K562 (cell line): ENCODE data around the gene TTC39B. TPM values are rescaled to one million over a fixed set of nuclear protein-coding genes. Genes with fewer than 3 reads are reported as not detected.
A peak's percentile ranks its signal among the peaks of the same experiment; 100 is the strongest.

ENCODE experiments used
- CHD1 ChIP-seq: fragments of 200-600 bp; sonication (generic); IDR thresholded peaks from one replicate; pipeline ENCODE4 v1.6.1; 2012; ENCODE audit warnings: mild to moderate bottlenecking, moderate library complexity, low read length, inconsistent platforms
- HMG20B ChIP-seq: fragments of 250-450 bp; sonication (Bioruptor Pico); IDR thresholded peaks from 2 replicates; pipeline ENCODE4 v1.5.0; 2021; ENCODE audit warnings: mild to moderate bottlenecking
- HSF4 ChIP-seq: fragments of 250-450 bp; sonication (Bioruptor Pico); IDR thresholded peaks from 2 replicates; pipeline ENCODE4 v2.1.2; 2022; ENCODE audit warnings: mild to moderate bottlenecking, moderate library complexity, borderline replicate concordance
- TAF1 ChIP-seq: IDR thresholded peaks from 2 replicates; pipeline ENCODE4 v1.6.1; 2011; ENCODE audit warnings: mild to moderate bottlenecking, low read length, moderate library complexity; ENCODE audit not compliant: insufficient read depth, control insufficient read depth, severe bottlenecking; ENCODE audit errors: extremely low read depth
- TCFL5 ChIP-seq: fragments of 250-450 bp; sonication (Bioruptor Pico); conservative IDR thresholded peaks from 2 replicates; pipeline ENCODE4 v1.6.1; 2021; ENCODE audit warnings: mild to moderate bottlenecking, moderate library complexity, matching md5 sums
- ZNF830 ChIP-seq: fragments of 250-450 bp; sonication (Bioruptor Pico); IDR thresholded peaks from 2 replicates; pipeline ENCODE4 v1.5.0; 2021; ENCODE audit warnings: mild to moderate bottlenecking
- polyA plus RNA-seq, 8 experiments: library from polyadenylated mRNA; depleted of rRNA in 4 of 8; stranded (reverse) in 5 of 8; unstranded in 3 of 8; fragments of >200 nt; fragmentation: Nextera tagmentation in 2 of 8; fragmentation: Illumina TruSeq in 1 of 8; extraction: Ambion mirVana in 2 of 8; extraction: Trizol in 1 of 8; gene quantifications; 2 replicates each; pipeline versions ENCODE4 v1.2.1 to v1.2.3, GENCODE V29; 2011 to 2014; ENCODE audit warnings: inconsistent platforms in 1 of 8, missing spikeins in 1 of 8
- total RNA-seq, 7 experiments: library from RNA; depleted of rRNA in 6 of 7; stranded (reverse); fragments of >200 nt in 6 of 7; fragmentation: Illumina TruSeq in 2 of 7; extraction: Trizol in 2 of 7; gene quantifications; 2 replicates each; pipeline versions ENCODE4 v1.2.1 to v1.2.3, GENCODE V29; 2011 to 2021; ENCODE audit warnings: low replicate concordance in 1 of 7
- TF ChIP-seq, protein P1 (sequence below): fragments of 450-650 bp; IDR thresholded peaks from 2 replicates; pipeline ENCODE4 v1.6.1; 2016; ENCODE audit warnings: mild to moderate bottlenecking, moderate library complexity
- TF ChIP-seq, protein P2 (sequence below): fragments of 450-650 bp; formaldehyde crosslinking; IDR thresholded peaks from 2 replicates; pipeline ENCODE4 v1.4.0; 2020; ENCODE audit warnings: mild to moderate bottlenecking, moderate library complexity

The TTC39B gene
- total and polyA plus RNA-seq, 9 of the 15 experiments (the other 6 are each of a cell fraction or from before 2014, with no cell fraction given) = 0.32 to 1.2 (median 0.95) TPM

DNA sequence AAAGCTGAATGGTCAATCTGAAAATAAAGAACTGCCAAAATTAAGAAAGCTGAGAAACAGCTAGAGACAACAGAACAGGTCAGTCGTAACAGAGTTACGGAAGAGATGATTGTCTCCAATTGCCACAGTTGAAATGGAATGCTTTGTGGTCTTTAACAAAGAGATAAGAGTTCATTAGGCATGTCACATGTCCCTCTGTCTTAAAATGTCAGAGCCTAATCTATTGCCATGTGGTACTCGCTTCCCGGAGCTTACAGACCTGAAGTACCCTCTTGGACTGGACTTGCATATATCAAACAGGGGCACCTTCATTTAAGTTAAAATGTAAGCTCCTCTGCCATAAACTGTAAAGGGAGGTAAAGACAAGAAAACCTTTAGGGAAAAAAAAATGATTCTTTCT lies 19.7 kb downstream of the TTC39B start (continued):
- TF ChIP-seq, protein P1, sequence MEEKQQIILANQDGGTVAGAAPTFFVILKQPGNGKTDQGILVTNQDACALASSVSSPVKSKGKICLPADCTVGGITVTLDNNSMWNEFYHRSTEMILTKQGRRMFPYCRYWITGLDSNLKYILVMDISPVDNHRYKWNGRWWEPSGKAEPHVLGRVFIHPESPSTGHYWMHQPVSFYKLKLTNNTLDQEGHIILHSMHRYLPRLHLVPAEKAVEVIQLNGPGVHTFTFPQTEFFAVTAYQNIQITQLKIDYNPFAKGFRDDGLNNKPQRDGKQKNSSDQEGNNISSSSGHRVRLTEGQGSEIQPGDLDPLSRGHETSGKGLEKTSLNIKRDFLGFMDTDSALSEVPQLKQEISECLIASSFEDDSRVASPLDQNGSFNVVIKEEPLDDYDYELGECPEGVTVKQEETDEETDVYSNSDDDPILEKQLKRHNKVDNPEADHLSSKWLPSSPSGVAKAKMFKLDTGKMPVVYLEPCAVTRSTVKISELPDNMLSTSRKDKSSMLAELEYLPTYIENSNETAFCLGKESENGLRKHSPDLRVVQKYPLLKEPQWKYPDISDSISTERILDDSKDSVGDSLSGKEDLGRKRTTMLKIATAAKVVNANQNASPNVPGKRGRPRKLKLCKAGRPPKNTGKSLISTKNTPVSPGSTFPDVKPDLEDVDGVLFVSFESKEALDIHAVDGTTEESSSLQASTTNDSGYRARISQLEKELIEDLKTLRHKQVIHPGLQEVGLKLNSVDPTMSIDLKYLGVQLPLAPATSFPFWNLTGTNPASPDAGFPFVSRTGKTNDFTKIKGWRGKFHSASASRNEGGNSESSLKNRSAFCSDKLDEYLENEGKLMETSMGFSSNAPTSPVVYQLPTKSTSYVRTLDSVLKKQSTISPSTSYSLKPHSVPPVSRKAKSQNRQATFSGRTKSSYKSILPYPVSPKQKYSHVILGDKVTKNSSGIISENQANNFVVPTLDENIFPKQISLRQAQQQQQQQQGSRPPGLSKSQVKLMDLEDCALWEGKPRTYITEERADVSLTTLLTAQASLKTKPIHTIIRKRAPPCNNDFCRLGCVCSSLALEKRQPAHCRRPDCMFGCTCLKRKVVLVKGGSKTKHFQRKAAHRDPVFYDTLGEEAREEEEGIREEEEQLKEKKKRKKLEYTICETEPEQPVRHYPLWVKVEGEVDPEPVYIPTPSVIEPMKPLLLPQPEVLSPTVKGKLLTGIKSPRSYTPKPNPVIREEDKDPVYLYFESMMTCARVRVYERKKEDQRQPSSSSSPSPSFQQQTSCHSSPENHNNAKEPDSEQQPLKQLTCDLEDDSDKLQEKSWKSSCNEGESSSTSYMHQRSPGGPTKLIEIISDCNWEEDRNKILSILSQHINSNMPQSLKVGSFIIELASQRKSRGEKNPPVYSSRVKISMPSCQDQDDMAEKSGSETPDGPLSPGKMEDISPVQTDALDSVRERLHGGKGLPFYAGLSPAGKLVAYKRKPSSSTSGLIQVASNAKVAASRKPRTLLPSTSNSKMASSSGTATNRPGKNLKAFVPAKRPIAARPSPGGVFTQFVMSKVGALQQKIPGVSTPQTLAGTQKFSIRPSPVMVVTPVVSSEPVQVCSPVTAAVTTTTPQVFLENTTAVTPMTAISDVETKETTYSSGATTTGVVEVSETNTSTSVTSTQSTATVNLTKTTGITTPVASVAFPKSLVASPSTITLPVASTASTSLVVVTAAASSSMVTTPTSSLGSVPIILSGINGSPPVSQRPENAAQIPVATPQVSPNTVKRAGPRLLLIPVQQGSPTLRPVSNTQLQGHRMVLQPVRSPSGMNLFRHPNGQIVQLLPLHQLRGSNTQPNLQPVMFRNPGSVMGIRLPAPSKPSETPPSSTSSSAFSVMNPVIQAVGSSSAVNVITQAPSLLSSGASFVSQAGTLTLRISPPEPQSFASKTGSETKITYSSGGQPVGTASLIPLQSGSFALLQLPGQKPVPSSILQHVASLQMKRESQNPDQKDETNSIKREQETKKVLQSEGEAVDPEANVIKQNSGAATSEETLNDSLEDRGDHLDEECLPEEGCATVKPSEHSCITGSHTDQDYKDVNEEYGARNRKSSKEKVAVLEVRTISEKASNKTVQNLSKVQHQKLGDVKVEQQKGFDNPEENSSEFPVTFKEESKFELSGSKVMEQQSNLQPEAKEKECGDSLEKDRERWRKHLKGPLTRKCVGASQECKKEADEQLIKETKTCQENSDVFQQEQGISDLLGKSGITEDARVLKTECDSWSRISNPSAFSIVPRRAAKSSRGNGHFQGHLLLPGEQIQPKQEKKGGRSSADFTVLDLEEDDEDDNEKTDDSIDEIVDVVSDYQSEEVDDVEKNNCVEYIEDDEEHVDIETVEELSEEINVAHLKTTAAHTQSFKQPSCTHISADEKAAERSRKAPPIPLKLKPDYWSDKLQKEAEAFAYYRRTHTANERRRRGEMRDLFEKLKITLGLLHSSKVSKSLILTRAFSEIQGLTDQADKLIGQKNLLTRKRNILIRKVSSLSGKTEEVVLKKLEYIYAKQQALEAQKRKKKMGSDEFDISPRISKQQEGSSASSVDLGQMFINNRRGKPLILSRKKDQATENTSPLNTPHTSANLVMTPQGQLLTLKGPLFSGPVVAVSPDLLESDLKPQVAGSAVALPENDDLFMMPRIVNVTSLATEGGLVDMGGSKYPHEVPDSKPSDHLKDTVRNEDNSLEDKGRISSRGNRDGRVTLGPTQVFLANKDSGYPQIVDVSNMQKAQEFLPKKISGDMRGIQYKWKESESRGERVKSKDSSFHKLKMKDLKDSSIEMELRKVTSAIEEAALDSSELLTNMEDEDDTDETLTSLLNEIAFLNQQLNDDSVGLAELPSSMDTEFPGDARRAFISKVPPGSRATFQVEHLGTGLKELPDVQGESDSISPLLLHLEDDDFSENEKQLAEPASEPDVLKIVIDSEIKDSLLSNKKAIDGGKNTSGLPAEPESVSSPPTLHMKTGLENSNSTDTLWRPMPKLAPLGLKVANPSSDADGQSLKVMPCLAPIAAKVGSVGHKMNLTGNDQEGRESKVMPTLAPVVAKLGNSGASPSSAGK = 0 out of 2 replicates have a peak, but pooled peaks have one; percentile 22
- TF ChIP-seq TCFL5 (CRISPR knock-in tag) (no peak), TAF1 (no peak), CHD1 (no peak), HMG20B (CRISPR knock-in tag) (no peak), ZNF830 (CRISPR knock-in tag) (no peak), HSF4 (CRISPR knock-in tag) (no peak)
- TF ChIP-seq, protein P2, sequence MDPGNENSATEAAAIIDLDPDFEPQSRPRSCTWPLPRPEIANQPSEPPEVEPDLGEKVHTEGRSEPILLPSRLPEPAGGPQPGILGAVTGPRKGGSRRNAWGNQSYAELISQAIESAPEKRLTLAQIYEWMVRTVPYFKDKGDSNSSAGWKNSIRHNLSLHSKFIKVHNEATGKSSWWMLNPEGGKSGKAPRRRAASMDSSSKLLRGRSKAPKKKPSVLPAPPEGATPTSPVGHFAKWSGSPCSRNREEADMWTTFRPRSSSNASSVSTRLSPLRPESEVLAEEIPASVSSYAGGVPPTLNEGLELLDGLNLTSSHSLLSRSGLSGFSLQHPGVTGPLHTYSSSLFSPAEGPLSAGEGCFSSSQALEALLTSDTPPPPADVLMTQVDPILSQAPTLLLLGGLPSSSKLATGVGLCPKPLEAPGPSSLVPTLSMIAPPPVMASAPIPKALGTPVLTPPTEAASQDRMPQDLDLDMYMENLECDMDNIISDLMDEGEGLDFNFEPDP (CRISPR knock-in tag) = no peak
